A673 (cell line): ENCODE measurements around the gene ATP2B2.

Experiments
- CTCF ChIP-seq: fragments of 300-800, 200-600 bp; sonication (generic); conservative IDR thresholded peaks from 2 replicates; pipeline ENCODE4 v1.5.1; 2017; ENCODE audit warnings: low read depth, mild to moderate bottlenecking, antibody characterized with exemption, low read length, moderate library complexity, mixed read lengths
- EZH2 ChIP-seq: fragments of 200-600 bp; sonication (generic); IDR thresholded peaks from 2 replicates; pipeline ENCODE4 v1.6.1; 2017; ENCODE audit warnings: borderline replicate concordance, low read depth, mild to moderate bottlenecking, mixed read lengths, antibody characterized with exemption, low read length; ENCODE audit not compliant: poor library complexity, severe bottlenecking

- TF ChIP-seq EZH2 = no peak
- TF ChIP-seq CTCF = no peak
These were observed 20.7 kb downstream of the ATP2B2 start for GRCh38 chr3:10484709-10485108.
